T-cell (primary cell): ENCODE results near the gene SLC25A28. TPM values are rescaled to one million over a fixed set of nuclear protein-coding genes. Genes with fewer than 3 reads are reported as not detected.

Experiments used
- ATAC-seq, 4 experiments: fragments of 200-7000 bp in 3 of 4; fragments of 150-1000 bp in 1 of 4; cut with Tn5 transposase; replicated peaks in 1 of 4; 1 replicate in 3 of 4; 2 replicates in 1 of 4; pipeline ENCODE4 v1.10.0; 2021; ENCODE audit warnings: moderate library complexity in 3 of 4, mild to moderate bottlenecking in 2 of 4, moderate number of reproducible peaks in 1 of 4
- CTCF ChIA-PET, 2 donors: fragments of 300-600 bp; sonication (Branson Sonifier 250); formaldehyde crosslinking; loops; one replicate each; lab custom pipeline; 2022; ENCODE audit warnings: antibody characterized with exemption in 2 of 2; lab: Charles Lee
- POLR2A ChIA-PET, 2 donors: fragments of 300-600 bp; sonication (Branson Sonifier 250); formaldehyde crosslinking; loops; one replicate each; lab custom pipeline; 2022; ENCODE audit warnings: antibody characterized with exemption in 2 of 2; lab: Charles Lee
- DNase-seq, 35 experiments: peaks; one replicate each; pipeline versions ENCODE4 v3.0.0 to v3.0.0-alpha.2; 2013 to 2023
- H3K27ac ChIP-seq: one replicate; pipeline ENCODE4 v1.5.1; 2013; ENCODE audit warnings: low read length
- H3K27me3 ChIP-seq, 2 experiments: replicated peaks in 1 of 2; 1 replicate in 1 of 2; 2 replicates in 1 of 2; pipeline versions ENCODE4 v1.6.1 to v1.7.0; 2013; ENCODE audit warnings: low read length in 1 of 2, mixed read lengths in 1 of 2; ENCODE audit not compliant: control insufficient read depth in 2 of 2, insufficient read depth in 2 of 2; ENCODE audit errors: extremely low read depth in 1 of 2
- H3K36me3 ChIP-seq, 2 donors: 1 replicate in 1 of 2; 2 replicates in 1 of 2; pipeline versions ENCODE4 v1.6.1 to v1.7.0; 2013; ENCODE audit warnings: low read length in 1 of 2; ENCODE audit not compliant: control insufficient read depth in 2 of 2, insufficient read depth in 1 of 2; ENCODE audit errors: extremely low read depth in 1 of 2
- H3K4me1 ChIP-seq, 2 experiments: 1 replicate in 1 of 2; 2 replicates in 1 of 2; pipeline versions ENCODE4 v1.6.1 to v1.7.0; 2013; ENCODE audit warnings: low read length in 2 of 2, mixed read lengths in 1 of 2; ENCODE audit not compliant: insufficient read depth in 2 of 2, control insufficient read depth in 1 of 2; ENCODE audit errors: extremely low read depth in 1 of 2
- H3K4me3 ChIP-seq, 2 donors: 1 replicate in 1 of 2; 2 replicates in 1 of 2; pipeline versions ENCODE4 v1.5.1 to v1.7.0; 2013; ENCODE audit warnings: mild to moderate bottlenecking in 2 of 2, low read length in 1 of 2, moderate library complexity in 1 of 2; ENCODE audit not compliant: control insufficient read depth in 1 of 2; ENCODE audit errors: extremely low read depth in 1 of 2
- H3K9me3 ChIP-seq: 2 replicates; pipeline ENCODE4 v1.7.0; 2013
- H3K27ac Mint-ChIP-seq, 2 donors: one replicate each; pipeline ENCODE4 v1.8.0; 2020 to 2021; ENCODE audit warnings: mild to moderate bottlenecking in 2 of 2, mixed read lengths in 2 of 2
- H3K27me3 Mint-ChIP-seq, 2 donors: one replicate each; pipeline ENCODE4 v1.8.0; 2021 to 2022; ENCODE audit warnings: mixed read lengths in 2 of 2
- H3K36me3 Mint-ChIP-seq: one replicate; pipeline ENCODE4 v1.8.0; 2021; ENCODE audit warnings: mixed read lengths
- H3K4me1 Mint-ChIP-seq, 3 donors: one replicate each; pipeline ENCODE4 v1.8.0; 2020 to 2022; ENCODE audit warnings: mixed read lengths in 3 of 3, mild to moderate bottlenecking in 1 of 3
- H3K4me3 Mint-ChIP-seq, 3 donors: one replicate each; pipeline ENCODE4 v1.8.0; 2020 to 2022; ENCODE audit warnings: mild to moderate bottlenecking in 3 of 3, mixed read lengths in 3 of 3, moderate library complexity in 3 of 3
- H3K9me3 Mint-ChIP-seq, 3 donors: one replicate each; pipeline ENCODE4 v1.8.0; 2020 to 2022; ENCODE audit warnings: mixed read lengths in 3 of 3
- WGBS: methylation state at CpG from one replicate; pipeline ENCODE4 v1.1.5; 2013; ENCODE audit warnings: missing lambda C conversion rate; ENCODE audit not compliant: insufficient coverage; 5-methylcytosine and 5-hydroxymethylcytosine counted together
- total RNA-seq, 35 experiments: library from RNA in 6 of 35; stranded (reverse) in 6 of 35; fragments of 120-200 nt in 1 of 35; gene quantifications; one replicate each; pipeline versions ENCODE4 v1.2.1 to v1.2.4 and lab custom pipeline; 2013 to 2026

SLC25A28 gene
- total RNA-seq, 5 donors from 2014 or later (not counting 1 experiment from before 2014, with no cell fraction given): 78.9 to 90.4 (median 87.0) TPM

DNA sequence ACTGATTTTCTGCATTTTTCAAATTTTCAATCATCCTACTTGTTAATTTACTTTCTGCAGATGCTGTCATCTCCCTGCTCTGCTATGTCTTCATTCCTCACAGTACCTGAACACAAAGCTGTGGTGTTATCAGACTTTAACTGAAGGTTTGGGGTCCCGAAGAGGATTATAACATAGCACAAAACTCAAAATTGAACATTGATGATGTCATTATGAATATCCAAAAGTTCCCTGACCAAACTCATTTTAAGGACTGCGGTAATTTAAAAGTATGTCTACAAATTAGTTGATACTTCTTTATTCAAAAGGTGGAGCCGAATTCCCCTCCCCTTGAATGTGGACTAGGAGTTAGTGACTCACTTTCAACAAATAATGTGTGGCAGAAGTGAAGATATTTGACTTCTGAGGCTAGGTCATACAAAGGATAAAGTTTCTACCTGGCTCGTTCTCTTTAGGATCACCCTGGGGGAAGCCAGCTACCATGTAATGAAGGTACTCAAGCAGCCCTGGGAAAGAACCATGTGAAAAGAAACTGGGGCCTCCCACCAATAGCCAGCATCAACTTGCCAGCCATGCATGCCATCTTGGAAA lies 32.7 kb upstream of the SLC25A28 start:
- Mint-ChIP-seq H3K4me1 (peaks cover 0 to 2% (median under 1%) of the 10 kb centered on the region in 3 donors), H3K27ac (no peak overlapping the region), H3K4me3 (no peak overlapping the region), H3K36me3 (peaks cover 6% of the 10 kb centered on the region), H3K27me3 (peaks cover 40 to 59% of the 10 kb centered on the region in 2 donors), H3K9me3 (no peaks in the 10 kb centered on the region)
- ATAC-seq: no peak
- H3K4me3 ChIP-seq: no peak overlapping the region
- ChIA-PET POLR2A (no interaction called here), CTCF (no interaction called here)
- H3K9me3 ChIP-seq: no peaks in the 10 kb centered on the region
- no peaks in the 10 kb centered on the region for H3K4me1 ChIP-seq
- peaks cover 3 to 20% of the 10 kb centered on the region in 2 experiments for H3K27me3 ChIP-seq
- no peak for DNase-seq
- no peaks in the 10 kb centered on the region for H3K36me3 ChIP-seq
- H3K27ac ChIP-seq: no peak overlapping the region
- WGBS: no CpG with 5 or more reads among the region's 4 CpGs

DNA sequence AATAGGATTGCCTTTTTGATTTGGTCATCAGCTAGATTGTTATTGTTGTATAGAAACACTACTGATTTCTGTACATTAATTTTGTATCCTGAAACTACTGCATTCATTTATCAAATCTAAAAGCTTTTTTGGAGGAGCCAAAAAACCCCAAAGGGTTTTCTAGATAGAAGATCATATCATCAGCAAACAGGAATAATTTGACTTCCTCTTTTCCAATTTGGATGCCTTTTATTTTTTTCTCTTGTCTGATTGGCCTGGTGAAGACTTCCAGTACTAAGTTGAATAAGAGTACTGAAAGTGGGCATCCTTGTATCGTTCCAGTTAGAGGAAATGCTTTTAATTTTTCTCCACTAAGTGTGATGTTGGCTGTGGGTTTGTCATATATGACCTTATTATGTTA lies 28.5 kb upstream of the SLC25A28 start:
- ChIA-PET CTCF (interaction anchor here in 1 of 2 donors (0.6 kb wide), 1 partner anchor 89 kb away, joined by 5 read pairs; no protein-coding TSS in a partner anchor), POLR2A (no interaction called here)
- Mint-ChIP-seq H3K4me3 (no peak overlapping the region), H3K36me3 (peaks cover 6% of the 10 kb centered on the region), H3K9me3 (no peaks in the 10 kb centered on the region), H3K27ac (no peak overlapping the region), H3K4me1 (no peaks in the 10 kb centered on the region), H3K27me3 (peaks cover 47 to 59% of the 10 kb centered on the region in 2 donors)
- H3K27me3 ChIP-seq: peaks cover 0 to 21% of the 10 kb centered on the region in 2 experiments
- no peak overlapping the region for H3K4me3 ChIP-seq
- H3K9me3 ChIP-seq: no peaks in the 10 kb centered on the region
- no peaks in the 10 kb centered on the region for H3K36me3 ChIP-seq
- H3K27ac ChIP-seq: no peak overlapping the region
- WGBS: 0% methylated on average over 1 of the region's 1 CpG
- ATAC-seq: no peak
- no peaks in the 10 kb centered on the region for H3K4me1 ChIP-seq
- no peak for DNase-seq

DNA sequence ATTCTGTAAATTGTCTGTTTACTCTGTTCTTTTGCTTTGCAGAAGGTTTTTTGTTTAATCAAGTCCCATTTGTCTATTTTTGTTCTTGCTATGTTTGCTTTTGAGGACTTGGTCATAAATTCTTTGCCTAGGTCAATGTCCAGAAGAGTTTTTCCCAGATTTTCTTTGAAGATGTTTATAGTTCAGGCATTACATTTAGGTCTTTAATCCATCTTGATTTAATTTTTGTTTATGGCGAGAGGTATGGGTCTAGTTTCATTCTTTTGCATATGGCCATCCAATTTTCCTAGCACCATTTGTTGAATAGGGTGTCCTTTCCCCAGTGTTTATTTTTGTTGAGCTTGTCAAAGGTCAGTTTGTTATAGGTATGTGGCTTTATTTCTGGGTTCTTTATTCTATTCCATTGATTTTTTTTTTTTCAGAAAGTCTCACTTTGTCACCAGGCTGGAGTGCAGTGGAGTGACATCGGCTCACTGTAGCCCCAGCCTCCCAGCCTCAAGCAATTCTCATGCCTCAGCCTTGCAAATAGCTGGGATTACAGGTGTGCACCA lies 27.4 kb upstream of the SLC25A28 start:
- peaks cover 43 to 54% of the 10 kb centered on the region in 2 donors for H3K27me3 Mint-ChIP-seq

DNA sequence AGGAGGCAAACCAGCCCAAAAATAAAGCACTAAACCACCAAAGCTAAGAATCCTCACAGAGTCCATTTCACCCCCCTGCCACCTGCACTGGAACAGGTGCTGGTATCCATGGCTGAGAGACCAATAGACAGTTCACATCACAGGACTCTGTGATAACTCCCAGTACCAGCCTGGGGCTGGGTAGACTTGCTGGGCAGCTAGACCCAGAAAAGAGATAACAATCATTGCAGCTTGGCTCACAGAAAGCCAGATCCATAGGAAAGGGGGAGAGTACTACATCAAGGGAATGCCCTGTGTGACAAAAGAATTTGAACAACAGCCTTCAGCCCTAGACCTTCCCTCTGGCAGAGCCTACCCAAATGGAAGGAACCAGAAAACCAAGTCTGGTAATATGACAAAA lies 13.6 kb upstream of the SLC25A28 start:
- Histone ChIP-seq H3K27ac (no peak overlapping the region), H3K36me3 (no peaks in the 10 kb centered on the region), H3K9me3 (no peaks in the 10 kb centered on the region), H3K27me3 (peaks cover 0 to 10% of the 10 kb centered on the region in 2 experiments), H3K4me1 (no peaks in the 10 kb centered on the region), H3K4me3 (no peak overlapping the region)
- CTCF ChIA-PET: interaction anchor here in 1 of 2 donors (0.7 kb wide), 1 partner anchor 105 kb away, joined by 8 read pairs; no protein-coding TSS in a partner anchor
- ATAC-seq (no peak), DNase-seq (no peak)
- Mint-ChIP-seq H3K9me3 (no peaks in the 10 kb centered on the region), H3K4me1 (no peaks in the 10 kb centered on the region), H3K27ac (no peak overlapping the region), H3K36me3 (no peaks in the 10 kb centered on the region), H3K27me3 (peaks cover 33 to 39% of the 10 kb centered on the region in 2 donors), H3K4me3 (no peak overlapping the region)
- POLR2A ChIA-PET: no interaction called here

More for the DNA sequence above, 27.4 kb upstream of the SLC25A28 start:
- Histone ChIP-seq H3K4me3 (no peak overlapping the region), H3K36me3 (no peaks in the 10 kb centered on the region), H3K4me1 (no peaks in the 10 kb centered on the region), H3K27me3 (peaks cover 0 to 21% of the 10 kb centered on the region in 2 experiments), H3K27ac (no peak overlapping the region), H3K9me3 (no peaks in the 10 kb centered on the region)
- ChIA-PET POLR2A (no interaction called here), CTCF (no interaction called here)
- no peak for DNase-seq
- WGBS: no CpG with 5 or more reads among the region's 2 CpGs
- Mint-ChIP-seq H3K27ac (no peak overlapping the region), H3K9me3 (no peaks in the 10 kb centered on the region), H3K36me3 (peaks cover 3% of the 10 kb centered on the region), H3K4me3 (no peak overlapping the region), H3K4me1 (no peaks in the 10 kb centered on the region)
- no peak for ATAC-seq

DNA sequence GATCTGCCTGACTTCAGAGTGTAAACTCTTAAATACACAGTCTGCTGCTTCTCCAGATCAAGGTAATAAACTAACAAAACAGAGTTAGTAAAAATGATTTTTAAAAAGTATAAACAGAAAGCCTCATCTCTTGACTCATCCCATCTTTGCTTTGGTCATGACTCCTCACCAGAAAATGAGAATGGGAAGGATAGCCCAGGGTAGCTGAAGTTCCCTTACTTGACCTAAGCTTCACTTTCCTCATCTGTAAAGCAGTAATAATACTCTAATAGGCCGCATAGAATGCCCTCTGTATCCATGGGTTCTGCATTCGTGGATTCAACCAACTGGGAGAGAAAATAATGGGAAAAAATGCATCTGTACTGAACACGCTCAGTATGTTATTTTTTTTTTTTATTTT lies 11.3 kb upstream of the SLC25A28 start:
- Mint-ChIP-seq H3K4me1 (no peaks in the 10 kb centered on the region), H3K36me3 (no peaks in the 10 kb centered on the region), H3K9me3 (no peaks in the 10 kb centered on the region), H3K4me3 (no peak overlapping the region), H3K27ac (no peak overlapping the region), H3K27me3 (peaks cover 29 to 41% of the 10 kb centered on the region in 2 donors)
- ChIA-PET POLR2A (interaction anchor here in 1 of 2 donors (0.6 kb wide), 1 partner anchor 247 kb away, joined by 3 read pairs; no protein-coding TSS in a partner anchor), CTCF (interaction anchor here in 1 of 2 donors (1.6 kb wide), 1 partner anchor 13 kb away, joined by 4 read pairs; no protein-coding TSS in a partner anchor)
- Histone ChIP-seq H3K27me3 (peaks cover 0 to 10% of the 10 kb centered on the region in 2 experiments), H3K36me3 (no peaks in the 10 kb centered on the region), H3K4me3 (no peak overlapping the region), H3K4me1 (no peaks in the 10 kb centered on the region), H3K9me3 (no peaks in the 10 kb centered on the region), H3K27ac (no peak overlapping the region)
- no CpG with 5 or more reads among the region's 3 CpGs for WGBS
- DNase-seq (no peak), ATAC-seq (no peak)

DNA sequence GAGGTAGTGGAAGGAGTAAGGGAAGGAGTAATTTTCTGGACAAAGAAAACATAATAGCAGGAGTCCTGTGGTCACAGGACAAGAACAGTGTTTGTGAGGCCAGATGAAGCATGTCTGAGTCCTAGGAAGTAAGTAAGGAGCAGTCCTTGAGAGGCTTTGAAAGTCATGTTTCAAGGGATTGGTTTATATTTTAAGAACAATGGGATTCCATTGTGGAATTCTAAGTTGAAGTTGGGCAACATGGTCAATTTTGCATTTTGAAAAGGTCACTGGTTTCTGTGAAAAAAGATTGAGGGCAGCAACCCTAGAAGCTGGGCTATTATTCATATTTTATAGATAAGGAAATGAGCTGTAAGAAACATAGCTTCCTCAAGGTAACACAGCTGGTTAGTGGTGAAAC lies 10.8 kb upstream of the SLC25A28 start:
- Histone ChIP-seq H3K4me1 (no peaks in the 10 kb centered on the region), H3K4me3 (no peak overlapping the region), H3K9me3 (no peaks in the 10 kb centered on the region), H3K36me3 (no peaks in the 10 kb centered on the region), H3K27me3 (peaks cover 0 to 10% of the 10 kb centered on the region in 2 experiments), H3K27ac (no peak overlapping the region)
- POLR2A ChIA-PET: interaction anchor here in 1 of 2 donors (0.6 kb wide), 1 partner anchor 246 kb away, joined by 3 read pairs; no protein-coding TSS in a partner anchor
- Mint-ChIP-seq H3K4me1 (no peaks in the 10 kb centered on the region), H3K4me3 (no peak overlapping the region), H3K36me3 (no peaks in the 10 kb centered on the region), H3K27me3 (peaks cover 25 to 40% of the 10 kb centered on the region in 2 donors), H3K9me3 (no peaks in the 10 kb centered on the region), H3K27ac (no peak overlapping the region)
- ATAC-seq (no peak), DNase-seq (no peak)
- CTCF ChIA-PET: interaction anchor here in 1 of 2 donors (1.6 kb wide), 1 partner anchor 12 kb away, joined by 4 read pairs; no protein-coding TSS in a partner anchor
